Activated CD4-positive, alpha-beta T cell treated with anti-CD3 and anti-CD28 coated beads, Interleukin-2, Interleukin-6, amounts not matched to agents 100 ng/mL and 50 ng/mL, durations not matched to agents 16 hours and 8 hours (primary cell): Measurements from ENCODE around the gene NBAS.
"Not testable (repeated sequence)": the region's sequence is repeated elsewhere in the genome, so short reads cannot be mapped to it uniquely, and the experiment has no call there.

Experiments used
- DNase-seq: peaks from one replicate; pipeline ENCODE4 v3.0.0-alpha.2; 2020

The NBAS gene

GRCh38 chr2:15354596-15355366, 206.4 kb downstream of the NBAS start:
- no peak for DNase-seq

- DNase-seq = no peak
Measured at GRCh38 chr2:15352363-15352762, 208.8 kb downstream of the NBAS start.

GRCh38 chr2:15348636-15349035, 212.5 kb downstream of the NBAS start:
- no peak for DNase-seq

GRCh38 chr2:15348045-15348444, 213.1 kb downstream of the NBAS start:
- no peak for DNase-seq

- no peak for DNase-seq
Measured at GRCh38 chr2:15346624-15347023, 214.5 kb downstream of the NBAS start.

- no peak for DNase-seq
Measured at GRCh38 chr2:15337996-15338666, 223.0 kb downstream of the NBAS start.

GRCh38 chr2:15334644-15335326, 226.3 kb downstream of the NBAS start:
- DNase-seq = no peak

GRCh38 chr2:15331787-15332186, 229.3 kb downstream of the NBAS start:
- no peak for DNase-seq

- DNase-seq = no peak
Measured at GRCh38 chr2:15325296-15325695, 235.8 kb downstream of the NBAS start.

- no peak for DNase-seq
Measured at GRCh38 chr2:15323227-15323626, 237.9 kb downstream of the NBAS start.

- not testable (repeated sequence) for DNase-seq
Measured at GRCh38 chr2:15321481-15321880, 239.7 kb downstream of the NBAS start.

GRCh38 chr2:15316370-15316814, 244.7 kb downstream of the NBAS start:
- peak; percentile 32 for DNase-seq

GRCh38 chr2:15315411-15315810, 245.7 kb downstream of the NBAS start:
- DNase-seq = no peak

- DNase-seq = peak; percentile 60
Measured at GRCh38 chr2:15313657-15314056, 247.5 kb downstream of the NBAS start.

GRCh38 chr2:15311926-15312325, 249.2 kb downstream of the NBAS start:
- no peak for DNase-seq

- DNase-seq = peak; percentile 11
Measured at GRCh38 chr2:15311201-15311907, 249.8 kb downstream of the NBAS start.

GRCh38 chr2:15307526-15307925, 253.6 kb downstream of the NBAS start:
- DNase-seq = no peak

GRCh38 chr2:15306706-15307105, 254.4 kb downstream of the NBAS start:
- no peak for DNase-seq

- DNase-seq = no peak
Measured at GRCh38 chr2:15303874-15304273, 257.3 kb downstream of the NBAS start.

- no peak for DNase-seq
Measured at GRCh38 chr2:15302154-15302553, 259.0 kb downstream of the NBAS start.

- DNase-seq = no peak
Measured at GRCh38 chr2:15300624-15301573, 260.2 kb downstream of the NBAS start.
